Stomach (tissue), 4 donors: ENCODE measurements around the gene SPDYA.

Experiments used
- EP300 ChIP-seq: sonication (generic); formaldehyde crosslinking; IDR thresholded peaks from one replicate; pipeline ENCODE4 v1.6.1; 2017; ENCODE audit warnings: antibody characterized with exemption
- POLR2A ChIP-seq, 4 donors: fragments of 450-650 bp; IDR thresholded peaks; one replicate each; pipeline ENCODE4 v1.6.1; 2016; ENCODE audit warnings: antibody characterized with exemption in 4 of 4, control low read depth in 2 of 4, mild to moderate bottlenecking in 1 of 4, moderate library complexity in 1 of 4
- POLR2AphosphoS5 ChIP-seq, 3 donors: sonication (generic); formaldehyde crosslinking; IDR thresholded peaks; one replicate each; pipeline ENCODE4 v1.6.1; 2016; ENCODE audit warnings: antibody characterized with exemption in 3 of 3
- TF ChIP-seq, protein P1 (sequence below), 7 experiments: fragments of 450-650 bp in 4 of 7; fragments of 200-600 bp in 3 of 7; sonication (generic) in 3 of 7; IDR thresholded peaks; one replicate each; pipeline ENCODE4 v1.5.1; 2016 to 2019; ENCODE audit warnings: antibody characterized with exemption in 7 of 7, control low read depth in 2 of 7, mild to moderate bottlenecking in 1 of 7

DNA sequence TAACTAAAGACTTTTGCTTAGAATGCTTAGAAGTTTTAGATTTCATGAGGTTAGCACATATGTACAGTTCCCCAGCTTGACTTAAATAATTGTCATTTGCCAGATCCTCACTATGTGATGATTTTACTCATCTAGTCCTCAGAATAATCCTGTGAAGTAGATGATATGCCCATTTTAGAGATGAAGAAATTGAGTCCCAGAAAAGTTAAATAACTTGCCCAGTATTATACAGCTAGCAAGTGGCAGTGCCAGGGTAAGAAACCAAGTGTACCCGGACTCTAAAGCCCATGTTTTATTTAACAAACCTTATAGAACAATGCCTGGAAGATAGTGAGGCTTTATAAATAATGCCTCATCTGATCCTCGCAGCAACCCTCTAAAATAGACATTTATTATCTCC is 28.3 kb downstream of the SPDYA start:
- TF ChIP-seq POLR2AphosphoS5 (IDR thresholded peaks at IDR 0.05): no peak
- no peak for TF ChIP-seq EP300
- TF ChIP-seq, protein P1, sequence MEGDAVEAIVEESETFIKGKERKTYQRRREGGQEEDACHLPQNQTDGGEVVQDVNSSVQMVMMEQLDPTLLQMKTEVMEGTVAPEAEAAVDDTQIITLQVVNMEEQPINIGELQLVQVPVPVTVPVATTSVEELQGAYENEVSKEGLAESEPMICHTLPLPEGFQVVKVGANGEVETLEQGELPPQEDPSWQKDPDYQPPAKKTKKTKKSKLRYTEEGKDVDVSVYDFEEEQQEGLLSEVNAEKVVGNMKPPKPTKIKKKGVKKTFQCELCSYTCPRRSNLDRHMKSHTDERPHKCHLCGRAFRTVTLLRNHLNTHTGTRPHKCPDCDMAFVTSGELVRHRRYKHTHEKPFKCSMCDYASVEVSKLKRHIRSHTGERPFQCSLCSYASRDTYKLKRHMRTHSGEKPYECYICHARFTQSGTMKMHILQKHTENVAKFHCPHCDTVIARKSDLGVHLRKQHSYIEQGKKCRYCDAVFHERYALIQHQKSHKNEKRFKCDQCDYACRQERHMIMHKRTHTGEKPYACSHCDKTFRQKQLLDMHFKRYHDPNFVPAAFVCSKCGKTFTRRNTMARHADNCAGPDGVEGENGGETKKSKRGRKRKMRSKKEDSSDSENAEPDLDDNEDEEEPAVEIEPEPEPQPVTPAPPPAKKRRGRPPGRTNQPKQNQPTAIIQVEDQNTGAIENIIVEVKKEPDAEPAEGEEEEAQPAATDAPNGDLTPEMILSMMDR (IDR thresholded peaks at IDR 0.05): no peak
- no peak for TF ChIP-seq POLR2A (IDR thresholded peaks at IDR 0.05)
